GF-D8 (cell line): ENCODE results near the gene CYP3A7.
"Not testable (repeated sequence)": the region's sequence is repeated elsewhere in the genome, so short reads cannot be mapped to it uniquely, and the experiment has no call there.

Experiments
- DNase-seq: peaks from one replicate; lab custom pipeline; 2025; lab: John Stamatoyannopoulos, UW

Gene CYP3A7

DNA sequence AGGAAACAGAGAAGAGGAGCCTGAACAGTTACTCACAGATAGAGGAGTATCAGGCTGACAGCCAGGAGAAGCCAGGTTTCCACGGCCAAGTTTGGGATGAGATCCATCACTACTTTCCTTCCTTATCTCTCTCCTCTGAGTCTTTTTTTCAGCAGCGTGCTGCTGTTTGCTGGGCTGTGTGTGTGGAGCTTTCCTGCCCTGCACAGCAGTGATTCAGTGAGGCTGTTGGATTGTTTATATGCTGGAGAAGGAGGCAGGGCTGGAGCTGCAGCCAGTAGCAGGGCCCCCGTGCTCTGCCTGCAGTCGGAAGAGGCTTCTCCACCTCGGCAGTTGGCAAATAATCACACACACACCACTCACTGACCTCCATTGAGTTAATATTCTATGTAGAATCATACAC lies at the start of gene CYP3A7:
TSS of gene CYP3A7 (minus strand) at position 210 of the 400 bp plus-strand sequence. CDS start at position 107, 103 bp downstream.
- no peak for DNase-seq

DNA sequence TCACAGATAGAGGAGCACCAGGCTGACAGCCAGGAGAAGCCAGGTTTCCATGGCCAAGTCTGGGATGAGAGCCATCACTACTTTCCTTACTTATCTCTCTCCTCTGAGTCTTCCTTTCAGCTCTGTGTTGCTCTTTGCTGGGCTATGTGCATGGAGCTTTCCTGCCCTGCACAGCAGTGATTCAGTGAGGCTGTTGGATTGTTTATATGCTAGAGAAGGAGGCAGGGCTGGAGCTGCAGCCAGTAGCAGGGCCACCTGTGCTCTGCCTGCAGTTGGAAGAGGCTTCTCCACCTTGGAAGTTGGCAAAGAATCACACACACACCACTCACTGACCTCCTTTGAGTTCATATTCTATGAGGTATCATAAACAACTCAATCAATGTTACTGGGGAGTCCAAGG lies 49.0 kb upstream of the CYP3A7 start, which contains the start of gene CYP3A4:
TSS of gene CYP3A4 (minus strand) at position 178 of the 400 bp plus-strand sequence. CDS start at position 75, 103 bp downstream.
- DNase-seq = no peak

DNA sequence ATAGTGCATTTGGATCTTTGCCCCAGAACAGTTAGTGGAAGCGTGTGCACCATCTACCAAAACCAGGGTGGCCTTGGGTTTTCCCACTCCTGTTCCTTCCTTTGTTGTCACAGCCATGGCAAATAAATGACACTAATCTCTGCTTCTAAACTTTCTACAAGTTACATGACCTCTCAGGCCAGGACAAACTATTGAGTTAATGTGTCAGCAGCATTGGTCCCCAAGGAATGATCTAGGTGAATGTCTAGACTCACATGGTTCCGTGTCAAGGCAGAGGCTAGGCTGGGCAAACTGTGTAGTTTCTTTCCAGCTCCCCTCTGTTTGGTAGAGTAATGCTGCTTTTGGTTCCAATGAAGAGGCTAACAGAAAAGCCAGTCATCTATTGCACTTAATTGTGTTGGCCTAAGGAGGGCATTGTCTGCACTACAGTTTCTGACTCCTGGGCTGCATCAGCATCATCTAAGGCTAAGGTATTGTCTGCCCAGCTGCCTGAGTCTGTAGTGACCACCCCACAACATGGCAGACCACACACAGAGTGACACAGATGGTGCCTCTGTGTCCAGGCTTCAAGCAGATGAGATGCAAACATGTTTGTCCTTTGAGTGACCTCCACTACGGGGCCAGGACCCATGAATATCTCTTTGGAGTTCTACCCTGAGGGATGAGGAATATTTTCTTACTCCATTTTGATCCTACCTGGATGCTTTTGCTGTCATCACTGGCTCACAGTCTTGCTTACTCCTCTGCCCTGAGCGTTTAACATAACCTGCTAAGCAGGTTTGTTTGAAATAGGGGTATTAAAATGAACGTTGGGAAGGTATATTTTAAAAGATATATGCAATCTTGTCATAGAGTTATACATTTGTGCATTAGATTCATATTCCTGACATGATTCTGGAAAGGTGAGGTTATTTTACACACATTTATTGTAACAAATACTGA lies 47.3 kb upstream of the CYP3A7 start:
- no peak for DNase-seq

DNA sequence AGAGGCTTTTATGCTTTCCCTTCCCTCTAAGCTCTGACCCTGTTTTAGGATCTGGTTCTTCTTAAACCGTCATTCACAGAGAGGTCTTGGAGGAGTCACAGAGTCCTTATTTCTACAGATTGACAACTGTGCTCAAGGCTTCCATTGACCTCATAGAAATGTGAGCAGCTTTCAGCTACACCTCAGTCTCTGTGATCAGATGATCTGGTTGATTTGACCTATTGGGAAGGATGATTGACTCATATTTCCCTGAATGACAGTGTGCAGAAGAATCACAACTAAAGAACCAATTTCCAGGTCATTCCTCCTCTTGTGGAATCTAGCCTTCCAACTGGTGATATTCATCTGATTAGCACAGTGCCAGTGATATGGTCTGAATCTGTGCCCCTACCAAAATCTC lies 45.6 kb upstream of the CYP3A7 start:
- DNase-seq = no peak

DNA sequence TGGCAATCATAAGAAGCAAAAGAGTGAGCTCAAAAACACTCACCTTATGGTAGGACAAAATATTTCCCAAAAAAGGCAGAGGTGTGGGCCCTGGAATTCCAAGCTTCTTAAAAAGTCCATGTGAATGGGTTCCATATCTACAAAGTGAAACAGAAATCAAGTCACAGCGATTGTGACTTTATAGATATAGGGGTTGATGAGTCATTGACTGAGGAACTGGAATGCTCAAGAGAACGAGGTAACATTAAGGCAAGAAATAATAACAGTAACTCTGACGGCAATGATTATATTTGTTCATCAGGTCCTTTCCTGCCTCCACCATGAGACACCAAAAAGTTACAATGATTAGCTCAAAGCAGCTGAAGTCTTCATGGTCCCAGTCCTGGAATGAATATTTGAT lies 45.0 kb upstream of the CYP3A7 start:
- DNase-seq = no peak

DNA sequence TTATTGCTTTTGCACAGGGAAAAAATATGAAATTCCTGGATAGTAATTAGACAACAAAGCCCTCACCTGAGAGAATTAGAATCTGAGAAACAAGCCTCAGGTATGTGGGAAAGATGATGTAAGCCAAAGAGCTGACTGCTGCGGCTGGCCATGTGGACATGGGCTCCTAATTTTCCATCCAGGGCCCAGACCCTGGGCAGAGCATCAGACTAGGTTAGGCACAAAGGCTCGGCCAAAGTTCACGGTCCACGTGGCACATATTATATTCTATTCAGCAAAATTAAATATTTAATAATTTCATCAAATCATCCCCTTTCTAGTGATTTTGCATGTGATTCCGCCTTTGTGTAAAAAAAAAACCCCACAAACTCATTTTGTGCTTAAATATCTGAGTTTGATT lies 43.9 kb upstream of the CYP3A7 start:
- no peak for DNase-seq

DNA sequence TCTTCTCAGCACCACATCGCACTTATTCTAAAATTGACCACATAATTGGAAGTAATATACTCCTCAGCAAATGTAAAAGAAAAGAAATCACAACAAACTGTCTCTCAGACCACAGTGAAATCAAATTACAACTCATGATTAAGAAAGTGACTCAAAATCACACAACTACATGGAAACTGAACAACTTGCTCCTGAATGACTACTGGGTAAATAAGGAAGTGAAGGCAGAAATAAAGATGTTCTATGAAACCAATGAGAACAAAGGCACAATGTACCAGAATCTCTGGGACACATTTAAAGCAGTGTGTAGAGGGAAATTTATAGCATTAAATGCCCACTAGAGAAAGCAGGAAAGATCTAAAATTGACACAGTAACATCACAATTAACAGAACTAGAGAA lies 38.4 kb upstream of the CYP3A7 start:
- DNase-seq = not testable (repeated sequence)

DNA sequence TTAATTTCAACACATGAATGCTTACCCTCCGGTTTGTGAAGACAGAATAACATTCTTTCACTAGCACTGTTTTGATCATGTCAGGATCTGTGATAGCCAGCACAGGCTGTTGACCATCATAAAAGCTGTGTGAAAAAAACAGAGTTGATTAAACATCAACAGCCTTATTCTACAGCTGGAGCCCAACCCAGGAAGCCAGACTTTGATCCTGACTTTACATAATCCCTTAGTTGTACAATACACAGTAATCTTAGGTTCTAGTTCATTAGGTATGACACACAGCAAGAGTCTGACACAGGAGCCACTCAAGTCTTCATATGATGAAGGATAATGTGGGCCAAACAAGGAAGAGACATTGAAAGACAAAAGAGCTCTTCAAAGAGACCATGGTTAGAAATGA lies 37.6 kb upstream of the CYP3A7 start:
- DNase-seq = no peak

DNA sequence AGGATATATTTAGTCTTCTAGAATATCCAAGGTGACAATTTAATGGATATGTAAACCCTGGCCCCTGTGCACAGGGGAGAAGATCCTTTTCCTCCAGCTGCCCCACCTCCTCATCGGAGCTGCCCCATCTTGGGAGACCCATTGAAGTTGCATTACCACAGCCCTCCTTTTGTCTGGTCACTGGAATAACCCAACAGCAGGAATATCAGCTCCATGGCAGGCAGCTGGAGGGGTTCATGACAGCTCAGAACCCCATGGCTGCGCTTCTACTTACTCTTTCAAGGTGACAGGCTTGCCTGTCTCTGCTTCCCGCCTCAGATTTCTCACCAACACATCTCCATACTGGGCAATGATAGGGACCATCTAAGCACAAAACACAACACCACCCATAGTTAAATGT lies 34.5 kb upstream of the CYP3A7 start:
- DNase-seq = not testable (repeated sequence)

DNA sequence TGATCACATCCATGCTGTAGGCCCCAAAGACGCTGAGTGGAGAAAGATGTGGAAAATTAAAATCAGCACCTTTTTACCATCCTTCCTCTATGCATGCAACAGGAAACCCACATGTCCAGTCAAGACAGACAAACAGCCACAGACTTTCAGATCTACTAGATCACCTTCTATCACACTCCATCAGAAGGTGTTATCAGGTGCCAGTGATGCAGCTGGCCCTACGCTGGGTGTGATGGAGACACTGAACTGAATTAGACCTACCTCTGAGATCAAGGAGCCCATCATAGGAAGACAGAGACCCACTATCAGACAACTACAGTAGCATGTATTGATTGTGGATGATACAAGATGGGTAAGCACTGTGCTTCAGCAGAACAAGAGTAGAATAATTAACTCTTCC lies 33.5 kb upstream of the CYP3A7 start:
- no peak for DNase-seq

DNA sequence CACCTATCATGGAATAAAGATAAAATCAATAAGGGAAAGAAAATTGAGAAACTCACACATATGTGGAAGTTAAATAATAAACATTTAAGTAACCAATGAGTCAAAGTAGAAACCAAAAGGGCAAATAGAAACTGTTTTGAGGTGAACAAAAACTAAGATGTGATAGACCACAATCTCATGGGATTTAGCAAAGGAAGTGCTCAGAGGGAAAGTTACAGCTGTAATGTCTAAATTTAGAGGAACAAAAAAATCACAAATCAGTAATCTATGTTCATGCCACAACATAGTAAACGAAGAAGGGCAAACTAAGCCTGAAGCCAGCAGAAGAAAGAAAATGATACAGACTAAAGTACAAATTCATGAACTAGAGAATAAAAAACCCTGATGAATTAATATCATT lies 32.7 kb upstream of the CYP3A7 start:
- DNase-seq = no peak

DNA sequence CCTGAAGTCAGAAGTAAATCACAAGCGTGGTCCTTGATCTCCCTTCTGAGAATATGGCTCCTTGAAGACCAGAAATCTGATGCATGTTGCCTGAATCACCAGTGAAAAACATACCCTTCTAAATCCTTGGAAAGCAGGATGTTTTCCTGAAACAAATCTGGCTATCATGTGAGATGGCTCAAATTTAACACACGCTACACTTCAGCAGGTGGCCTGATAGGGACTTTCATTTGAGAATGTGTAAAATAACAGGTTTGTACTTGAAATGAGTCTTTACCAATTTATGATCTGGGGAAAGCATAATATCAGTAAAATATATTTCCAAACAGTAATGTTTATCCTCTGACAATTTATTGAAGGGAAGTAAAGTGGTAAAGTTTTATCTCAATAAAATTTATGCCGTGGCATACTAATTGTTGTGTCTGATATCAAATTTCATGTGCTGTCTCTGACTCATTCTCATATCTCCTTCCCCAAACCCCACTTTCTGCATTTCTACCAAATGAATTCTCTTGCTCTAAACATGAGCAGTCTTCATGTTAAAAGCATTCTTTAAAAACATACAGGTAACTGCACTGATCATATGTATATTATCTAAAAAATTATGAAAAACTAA lies 31.6 kb upstream of the CYP3A7 start:
- DNase-seq = no peak

DNA sequence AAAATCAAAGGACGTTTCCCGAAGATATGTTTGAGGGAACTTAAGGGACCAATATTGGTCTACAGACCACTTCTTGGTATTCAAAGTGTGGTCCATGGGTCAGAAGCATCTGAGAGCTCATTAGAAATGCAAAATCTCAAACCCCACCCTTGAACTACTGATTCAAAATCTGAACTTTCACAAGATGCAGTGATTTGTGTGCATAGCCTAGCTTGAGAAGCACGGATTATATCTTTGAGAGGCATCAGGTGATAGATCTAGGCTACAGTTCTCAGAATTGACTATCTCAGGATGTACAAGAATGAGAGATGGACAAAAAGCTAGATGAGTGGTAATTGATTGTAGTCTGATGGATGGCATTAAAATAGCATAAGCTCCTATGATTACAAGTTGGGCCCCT lies 29.5 kb upstream of the CYP3A7 start:
- DNase-seq = no peak

DNA sequence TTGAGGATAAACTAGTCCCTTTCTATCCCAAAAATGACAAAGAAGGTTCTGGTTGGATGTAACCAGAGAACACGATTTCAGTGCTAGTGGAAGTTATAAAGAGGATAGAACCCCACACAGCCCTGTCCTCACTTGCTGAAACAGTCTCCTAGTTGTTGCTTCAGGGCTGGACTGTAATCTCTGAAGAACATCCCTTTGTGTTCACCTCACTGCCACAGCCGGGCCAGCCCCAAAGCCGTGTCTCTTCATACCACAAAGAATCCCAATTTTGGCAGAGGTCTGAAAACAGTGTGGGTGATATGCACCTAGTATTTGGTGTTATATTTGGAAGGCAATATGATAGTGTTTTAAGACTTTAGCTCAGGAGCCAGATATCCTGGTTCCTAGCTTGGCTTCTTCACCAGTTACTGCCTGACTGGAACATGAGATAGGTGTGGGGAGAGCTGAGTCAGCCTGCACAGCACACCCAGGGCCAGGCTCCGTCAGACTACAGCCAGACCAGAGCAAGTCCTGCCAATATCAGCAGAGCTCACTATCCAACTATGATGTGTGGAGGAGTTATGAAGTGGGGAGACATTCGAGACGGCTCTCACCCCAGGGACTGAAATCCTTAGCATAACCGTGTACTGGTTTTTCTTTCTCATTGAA lies 27.8 kb upstream of the CYP3A7 start:
- DNase-seq = no peak

DNA sequence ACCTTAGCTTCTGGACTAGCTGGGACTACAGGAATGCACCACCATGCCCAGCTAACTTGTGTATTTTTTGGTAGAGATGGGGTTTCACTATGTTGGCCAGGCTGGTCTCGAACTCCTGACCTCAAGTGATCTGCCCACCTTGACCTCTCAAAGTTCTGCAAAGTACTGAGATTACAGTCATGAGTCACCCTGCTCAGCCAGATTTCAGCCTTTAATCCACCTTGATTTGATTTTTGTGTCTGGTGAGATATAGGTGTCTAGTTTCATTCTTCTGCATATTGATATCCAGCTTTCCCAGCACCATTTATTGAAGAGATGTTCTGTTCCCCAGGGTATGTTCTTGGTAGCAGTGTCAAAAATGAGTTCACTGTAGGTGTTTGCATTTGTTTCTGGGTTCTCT lies 20.1 kb upstream of the CYP3A7 start:
- no peak for DNase-seq

DNA sequence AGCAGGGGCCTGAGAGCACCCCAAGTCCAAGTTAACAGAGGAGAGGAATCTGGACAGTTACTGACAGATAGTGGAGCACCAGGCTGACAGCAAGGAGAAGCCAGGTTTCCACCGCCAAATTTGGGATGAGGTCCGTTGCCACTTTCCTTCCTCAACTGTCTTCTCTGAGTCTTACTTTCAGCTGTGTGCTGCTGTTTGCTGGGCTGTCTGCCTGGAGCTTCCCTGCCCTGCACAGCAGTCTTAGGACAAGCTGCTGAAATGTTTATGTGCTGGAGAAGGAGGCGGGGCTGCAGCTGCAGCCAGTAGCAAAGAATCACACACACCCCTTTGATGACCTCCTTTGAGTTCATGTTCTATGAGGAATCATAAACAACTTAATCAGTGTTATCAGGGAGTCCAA lies 17.4 kb upstream of the CYP3A7 start:
- no peak for DNase-seq

DNA sequence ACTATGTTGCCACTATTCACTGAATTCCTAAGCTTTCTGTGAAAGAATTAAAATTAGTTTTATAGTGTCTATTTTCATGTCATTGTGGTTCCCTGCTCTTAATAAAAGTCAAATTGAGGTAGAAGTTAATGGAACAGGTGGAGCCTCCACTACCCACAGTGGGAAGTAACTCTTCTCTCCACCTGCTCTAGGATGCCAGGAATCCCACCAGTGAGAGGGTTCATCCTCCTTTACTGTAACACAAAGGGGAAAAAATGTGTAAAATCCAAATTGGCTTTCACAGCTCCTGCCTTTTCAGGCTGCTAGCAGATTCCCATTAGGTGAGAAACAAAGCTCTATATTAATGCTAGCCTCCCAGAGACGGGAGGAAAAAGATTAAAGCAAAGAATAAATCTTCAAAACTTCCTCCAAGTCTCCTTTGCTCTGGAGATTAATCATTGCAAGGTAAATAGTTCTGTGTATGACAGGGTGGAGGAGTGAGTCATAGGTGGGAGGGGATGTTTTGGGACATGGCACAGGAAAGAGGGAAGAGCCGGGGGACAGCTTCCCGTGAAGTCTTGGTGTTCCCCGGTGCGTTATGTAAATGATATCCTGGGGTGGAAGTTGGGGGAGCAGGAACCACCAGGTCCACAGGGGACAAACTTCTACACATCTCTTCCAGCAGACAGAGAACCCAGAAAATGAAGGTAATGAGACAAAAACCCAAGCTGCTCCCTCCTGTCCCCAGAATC lies 16.5 kb upstream of the CYP3A7 start:
- not testable (repeated sequence) for DNase-seq

DNA sequence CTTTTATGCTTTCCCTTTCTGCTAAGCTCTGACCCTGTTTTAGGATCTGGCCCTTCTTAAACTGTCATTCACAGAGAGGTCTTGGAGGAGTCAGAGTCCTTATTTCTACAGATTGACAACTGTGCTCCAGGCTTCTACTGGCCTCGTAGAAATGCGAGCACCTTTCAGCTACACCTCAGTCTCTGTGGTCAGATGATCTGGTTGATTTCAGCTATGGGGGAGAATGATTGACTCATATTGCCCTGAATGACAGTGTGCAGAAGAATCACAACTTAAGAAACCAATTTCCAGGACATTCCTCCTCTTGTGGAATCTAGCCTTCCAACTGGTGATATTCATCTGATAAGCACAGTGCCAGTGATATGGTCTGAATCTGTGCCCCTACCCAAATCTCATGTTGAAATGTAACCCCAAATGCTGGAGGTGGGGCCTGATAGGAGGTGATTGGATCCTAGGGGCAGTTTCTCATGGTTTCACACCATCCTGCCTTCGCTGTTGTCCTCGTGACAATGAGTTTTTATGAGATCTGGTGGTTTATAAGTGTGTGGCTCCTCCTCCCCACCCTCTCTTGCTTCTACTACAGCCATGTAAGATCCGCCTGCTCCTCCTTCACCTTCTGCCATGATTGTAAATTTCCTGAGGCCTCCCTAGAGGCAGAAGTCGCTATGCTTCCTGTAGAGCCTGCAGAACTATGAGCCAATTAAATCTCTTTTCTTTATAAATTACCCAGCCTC lies 14.0 kb upstream of the CYP3A7 start:
- DNase-seq = no peak

DNA sequence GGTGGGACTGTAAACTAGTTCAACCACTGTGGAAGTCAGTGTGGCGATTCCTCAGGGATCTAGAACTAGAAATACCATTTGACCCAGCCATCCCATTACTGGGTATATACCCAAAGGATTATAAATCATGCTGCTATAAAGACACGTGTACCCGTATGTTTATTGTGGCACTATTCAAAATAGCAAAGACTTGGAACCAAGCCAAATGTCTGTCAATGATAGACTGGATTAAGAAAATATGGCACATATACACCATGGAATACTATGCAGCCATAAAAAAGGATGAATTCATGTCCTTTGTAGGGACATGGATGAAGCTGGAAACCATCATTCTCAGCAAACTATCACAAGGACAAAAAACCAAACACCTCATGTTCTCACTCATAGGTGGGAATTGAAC lies 11.9 kb upstream of the CYP3A7 start:
- DNase-seq = not testable (repeated sequence)

DNA sequence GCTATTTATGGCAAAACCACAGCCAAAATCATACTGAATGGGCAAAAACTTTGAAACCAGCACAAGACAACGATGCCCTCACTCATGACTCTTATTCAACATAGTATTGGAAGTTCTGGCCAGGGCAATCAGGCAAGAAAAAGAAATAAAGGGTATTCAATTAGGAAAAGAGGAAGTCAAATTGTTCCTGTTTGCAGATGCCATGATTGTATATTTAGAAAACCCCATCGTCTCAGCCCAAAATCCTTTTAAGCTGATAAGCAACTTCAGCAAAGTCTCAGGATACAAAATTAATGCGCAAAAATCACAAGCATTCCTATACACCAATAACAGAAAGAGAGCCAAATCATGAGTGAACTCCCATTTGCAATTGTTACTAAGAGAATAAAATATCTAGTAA lies 10.4 kb upstream of the CYP3A7 start:
- not testable (repeated sequence) for DNase-seq

DNA sequence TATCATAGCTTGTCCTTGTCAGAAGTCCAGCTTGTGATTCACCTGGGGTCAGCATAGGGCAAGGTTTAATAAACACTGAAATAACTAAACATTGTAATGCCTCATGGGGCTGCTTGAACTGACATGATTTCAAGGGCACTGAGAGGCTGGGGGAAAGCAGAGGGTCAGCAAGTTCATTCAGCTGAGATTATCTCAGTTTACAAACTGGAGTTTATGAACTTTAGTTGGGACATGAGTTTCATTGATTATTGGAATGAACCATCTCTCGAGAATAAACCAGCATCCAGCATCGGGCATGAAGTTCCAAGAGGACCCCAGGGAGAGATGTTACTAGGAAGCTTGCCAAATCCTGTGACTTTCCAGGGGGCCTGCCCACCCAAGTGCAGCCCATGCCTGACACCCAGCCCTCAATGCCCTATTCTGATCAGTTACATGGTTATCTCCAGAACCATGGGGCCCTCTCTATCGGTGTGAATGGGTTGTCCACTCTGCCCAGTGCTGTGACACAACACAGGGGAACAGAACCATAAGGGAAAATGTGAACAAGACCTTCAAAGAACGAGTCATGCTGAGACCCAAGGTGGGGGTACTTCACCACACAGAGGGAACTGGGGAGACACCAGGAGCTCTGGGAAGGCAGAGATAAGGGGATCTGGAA lies 7.9 kb upstream of the CYP3A7 start:
- DNase-seq = no peak
